Renal pelvis (tissue), 4 donors: ENCODE data around the gene MYO16. TPM values are rescaled to one million over a fixed set of nuclear protein-coding genes. Genes with fewer than 3 reads are reported as not detected.
"Not testable (repeated sequence)": the region's sequence is repeated elsewhere in the genome, so short reads cannot be mapped to it uniquely, and the experiment has no call there.

Source experiments
- DNase-seq: peaks from one replicate; pipeline ENCODE4 v3.0.0-alpha.2; 2013
- polyA plus RNA-seq, 3 donors: library from polyadenylated mRNA; unstranded; fragments of 120-200 nt; gene quantifications; one replicate each; pipeline ENCODE4 v1.2.1, GENCODE V29; 2013; ENCODE audit not compliant: insufficient read length in 3 of 3

MYO16 gene
- polyA plus RNA-seq, 3 donors, result 0.26 to 0.54 (median 0.52) TPM

- DNase-seq, result no peak
Observed at GRCh38 chr13:109055850-109056249, 426.4 kb downstream of the MYO16 start.

DNA sequence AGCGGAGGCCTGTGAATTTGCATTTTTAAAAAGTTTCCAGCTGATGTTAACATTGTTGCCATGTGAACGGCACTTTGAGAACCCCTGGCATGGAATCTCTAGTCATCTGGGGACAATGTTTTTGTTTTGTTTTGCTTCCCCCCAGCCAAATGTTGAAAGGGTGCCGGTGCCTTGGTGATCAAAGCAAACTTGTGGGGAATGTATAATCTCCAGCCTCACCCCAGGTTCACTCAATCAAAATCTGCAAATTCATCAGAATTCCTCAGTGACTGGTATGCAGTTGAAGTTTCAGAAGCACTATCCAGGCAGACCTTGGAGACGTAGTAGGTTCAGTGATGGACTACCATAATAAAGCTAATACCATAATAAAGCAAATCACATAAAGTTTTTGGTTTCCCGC, 428.7 kb downstream of the MYO16 start:
- no peak for DNase-seq

- no peak for DNase-seq
Observed at GRCh38 chr13:109072505-109072904, 443.1 kb downstream of the MYO16 start.

- no peak for DNase-seq
Observed at GRCh38 chr13:109074436-109074835, 445.0 kb downstream of the MYO16 start.

DNA sequence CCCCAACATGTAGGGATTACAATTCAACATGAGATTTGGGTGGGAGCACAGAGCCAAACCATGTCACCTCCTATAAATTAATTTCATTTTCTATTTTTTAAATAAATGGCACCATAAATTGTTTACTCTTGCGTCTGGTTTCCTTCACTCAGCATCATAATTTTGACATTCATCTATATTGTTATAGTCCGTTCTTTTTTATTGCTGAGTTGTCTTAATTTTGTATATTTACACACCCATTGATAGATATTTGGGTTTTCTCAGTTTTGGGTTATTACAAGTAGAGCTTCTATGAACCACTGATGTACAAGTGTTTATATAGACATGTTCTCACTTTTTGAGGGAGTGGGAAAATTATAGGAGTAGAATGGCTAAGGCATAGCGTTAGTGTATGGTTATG, 445.4 kb downstream of the MYO16 start:
- DNase-seq, result no peak

DNA sequence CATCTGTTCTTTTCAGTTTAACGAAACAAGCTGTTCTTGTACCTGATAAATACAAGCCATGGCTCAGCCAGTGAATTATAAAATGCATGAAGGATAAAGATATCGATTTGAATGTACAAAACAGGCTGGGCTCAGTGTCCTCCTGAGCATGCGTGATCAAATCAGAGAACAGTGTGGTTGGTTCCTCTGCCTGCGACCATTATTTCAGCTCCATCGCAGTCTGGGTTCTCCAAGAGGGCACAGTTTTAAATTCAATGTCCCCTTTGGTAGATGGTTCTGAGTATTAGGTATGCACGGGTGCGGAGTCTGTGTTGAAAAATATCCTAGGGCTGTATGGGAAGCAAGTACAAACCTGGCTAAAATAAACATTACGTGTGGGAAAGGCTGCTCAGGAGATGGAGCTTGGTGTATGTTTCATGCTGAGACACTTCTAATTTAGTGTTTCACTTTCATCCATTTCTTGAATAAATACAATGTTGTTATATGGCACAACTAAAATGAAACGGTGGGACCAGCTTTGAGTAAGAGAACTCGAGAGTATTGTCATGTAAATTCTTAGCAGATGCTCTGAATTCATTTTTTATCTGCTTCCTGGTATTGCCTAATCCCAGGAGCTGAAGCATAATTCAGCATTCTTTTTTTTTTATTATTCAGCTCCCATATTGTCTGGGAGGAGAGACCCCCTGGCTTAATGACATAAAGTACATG, 458.7 kb downstream of the MYO16 start:
- DNase-seq, result no peak

- DNase-seq, result no peak
Observed at GRCh38 chr13:109088624-109088917, 459.2 kb downstream of the MYO16 start.

DNA sequence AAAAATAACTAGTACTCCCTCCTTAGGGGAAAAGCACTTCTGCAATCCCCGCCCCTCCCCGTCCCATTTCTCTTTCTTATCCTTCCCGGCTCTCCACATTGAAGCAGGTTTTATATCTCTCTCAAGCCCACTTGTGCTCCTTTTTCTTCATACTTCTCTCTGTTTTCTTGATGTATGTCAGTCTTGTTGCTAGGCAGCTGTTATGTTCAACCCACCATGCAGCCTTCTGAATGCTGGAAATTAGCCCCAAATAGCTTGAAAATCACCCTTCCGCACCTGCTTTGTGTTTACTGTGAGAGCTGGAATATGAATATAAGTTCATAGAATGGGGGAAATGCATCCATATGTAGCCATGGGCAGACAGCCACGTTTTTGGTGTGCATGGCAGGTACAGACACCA, 461.4 kb downstream of the MYO16 start:
- no peak for DNase-seq

- no peak for DNase-seq
Observed at GRCh38 chr13:109091249-109091648, 461.8 kb downstream of the MYO16 start.

DNA sequence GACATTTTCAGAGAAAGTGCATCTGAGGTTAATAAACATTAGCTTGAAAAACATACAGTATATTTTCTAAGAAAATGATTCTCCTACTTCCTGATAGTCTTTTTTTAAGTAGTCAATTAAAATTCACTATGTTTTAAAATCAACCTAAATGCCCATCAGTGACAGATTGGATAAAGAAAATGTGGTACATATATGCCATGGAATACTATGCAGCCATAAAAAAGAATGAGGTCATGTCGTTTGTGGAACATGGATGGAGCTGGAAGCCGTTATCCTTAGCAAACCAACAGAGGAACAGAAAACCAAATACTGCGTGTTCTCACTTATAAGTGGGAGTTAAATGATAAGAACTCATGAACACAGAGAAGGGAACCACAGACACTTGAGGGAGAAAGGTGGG, 462.8 kb downstream of the MYO16 start:
- DNase-seq, result not testable (repeated sequence)

GRCh38 chr13:109093998-109094397, 464.6 kb downstream of the MYO16 start:
- DNase-seq, result no peak

DNA sequence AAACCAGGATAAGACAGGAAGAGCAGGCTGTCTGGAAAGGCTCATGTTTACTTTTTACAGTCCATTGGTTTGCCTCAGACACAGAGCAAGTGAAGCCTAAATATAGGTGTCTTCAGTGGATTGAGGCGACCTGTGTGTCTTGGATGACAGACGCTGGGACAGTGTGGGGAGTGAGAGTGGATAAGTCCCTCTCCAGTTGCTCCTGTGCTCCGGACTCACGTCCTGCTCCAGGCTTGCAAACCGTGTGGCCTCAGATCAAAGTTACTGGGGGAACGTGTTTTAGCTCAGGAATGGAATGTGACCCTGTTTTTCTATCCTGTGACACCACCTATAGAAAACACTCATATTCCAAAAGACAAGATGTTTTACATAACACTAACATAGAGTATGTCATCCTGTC, 465.7 kb downstream of the MYO16 start:
- no peak for DNase-seq

- no peak for DNase-seq
Observed at GRCh38 chr13:109096101-109096500, 466.7 kb downstream of the MYO16 start.

DNA sequence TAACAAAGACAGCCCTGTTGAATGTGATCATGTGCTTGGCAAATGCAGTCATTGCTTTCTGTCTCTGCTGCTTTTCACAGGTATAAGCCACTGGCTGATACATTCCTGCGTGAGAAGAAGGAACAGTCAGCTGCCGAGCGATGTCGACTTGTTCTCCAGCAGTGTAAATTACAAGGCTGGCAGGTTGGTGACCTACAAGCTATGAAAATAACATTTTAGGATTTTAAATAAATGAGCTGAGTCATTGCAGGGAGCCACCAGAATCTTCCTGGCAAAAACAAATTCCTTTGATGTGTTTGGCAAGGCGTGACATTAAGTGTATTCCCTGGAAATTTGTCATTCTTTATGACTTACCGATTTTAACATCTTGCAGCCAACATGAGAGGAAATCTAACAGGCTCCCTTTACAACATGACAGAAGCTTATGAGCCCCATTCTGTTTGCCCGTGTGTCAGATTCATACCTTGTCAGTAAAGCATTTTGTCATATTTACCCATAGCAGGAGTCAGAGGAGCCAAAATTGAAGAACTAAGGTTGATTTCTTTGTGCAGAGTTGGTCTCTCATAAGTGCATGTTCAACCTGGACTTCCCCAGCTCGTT, 471.4 kb downstream of the MYO16 start:
- no peak for DNase-seq

GRCh38 chr13:109101550-109102144, 472.2 kb downstream of the MYO16 start:
- DNase-seq, result no peak

DNA sequence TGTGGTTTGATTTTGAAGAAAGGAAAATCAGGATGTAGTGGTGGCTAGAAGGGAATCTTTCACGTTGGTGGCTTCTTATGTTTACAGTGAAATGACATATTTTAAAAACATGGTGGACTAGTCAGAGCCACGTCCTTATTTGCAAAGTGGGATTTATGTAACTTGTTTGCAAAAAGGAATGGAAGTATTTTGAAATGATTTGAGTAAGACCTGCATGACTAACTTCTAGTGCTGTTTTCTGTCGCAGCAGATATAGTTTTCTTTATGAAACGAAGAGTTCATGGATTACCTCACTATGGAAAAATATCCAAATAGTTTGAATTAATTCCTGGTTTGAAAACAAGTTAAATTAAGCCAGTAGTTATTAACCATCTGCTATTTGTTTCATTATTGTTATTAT, 476.5 kb downstream of the MYO16 start:
- DNase-seq, result no peak

- DNase-seq, result no peak
Observed at GRCh38 chr13:109110159-109110558, 480.7 kb downstream of the MYO16 start.

DNA sequence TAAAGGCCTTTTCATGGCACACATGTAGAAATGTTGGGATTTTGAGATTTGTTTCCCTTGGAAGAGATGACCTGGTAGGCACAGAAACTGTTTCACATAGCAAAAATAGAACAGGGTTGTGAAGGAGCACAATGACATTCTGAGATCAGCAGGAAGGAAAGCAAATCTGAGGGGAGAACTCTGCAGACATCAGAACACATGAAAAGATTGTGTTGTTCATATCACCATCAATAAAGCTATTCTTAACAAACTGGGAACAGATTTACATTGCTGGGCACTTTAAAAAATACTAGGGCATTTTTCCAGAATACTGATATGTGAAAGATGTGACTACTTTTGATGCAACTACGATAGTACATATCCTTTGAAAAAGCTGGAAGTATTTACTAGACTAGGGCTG, 481.7 kb downstream of the MYO16 start:
- DNase-seq, result no peak

GRCh38 chr13:109113427-109113826, 484.0 kb downstream of the MYO16 start:
- DNase-seq, result no peak

DNA sequence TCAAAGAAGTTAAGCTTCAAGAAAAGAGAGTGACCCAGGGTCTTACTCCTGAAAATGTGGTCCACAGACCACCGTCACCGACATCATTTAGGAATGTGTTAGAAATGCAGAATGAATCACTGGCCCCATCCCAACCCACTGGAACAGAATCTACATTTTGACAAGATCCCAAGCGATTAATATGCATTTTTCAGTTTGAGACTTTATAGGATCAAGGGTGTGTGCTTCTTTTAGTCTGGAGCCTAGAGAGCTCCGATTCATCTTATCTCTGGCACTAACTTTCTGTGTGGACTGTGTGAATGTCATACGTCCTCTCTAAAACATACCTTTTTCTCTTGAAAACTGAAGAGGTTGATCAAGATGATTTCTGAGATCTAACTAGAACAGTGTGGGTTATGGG, 484.8 kb downstream of the MYO16 start:
- no peak for DNase-seq

- no peak for DNase-seq
Observed at GRCh38 chr13:109114991-109115390, 485.6 kb downstream of the MYO16 start.

GRCh38 chr13:109118521-109118920, 489.1 kb downstream of the MYO16 start:
- no peak for DNase-seq

DNA sequence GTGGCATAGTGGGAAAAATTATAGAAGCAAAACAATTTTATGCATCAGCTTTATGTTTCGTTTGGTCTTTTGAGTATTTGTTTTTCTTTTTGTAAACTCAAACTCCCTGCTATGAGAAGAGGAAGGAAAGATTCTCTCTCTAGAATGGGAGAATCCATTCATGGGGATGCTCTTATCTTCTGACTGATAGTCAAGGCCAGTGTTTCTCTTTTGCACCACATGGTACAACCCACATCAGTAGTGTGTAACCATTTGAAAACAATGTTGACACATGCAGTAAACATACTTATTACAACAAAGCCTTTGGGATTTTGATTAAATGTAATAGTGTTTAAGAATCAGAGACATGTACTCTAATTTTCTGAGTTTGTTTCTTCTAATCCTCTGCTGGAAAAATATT, 490.5 kb downstream of the MYO16 start:
- DNase-seq, result no peak

DNA sequence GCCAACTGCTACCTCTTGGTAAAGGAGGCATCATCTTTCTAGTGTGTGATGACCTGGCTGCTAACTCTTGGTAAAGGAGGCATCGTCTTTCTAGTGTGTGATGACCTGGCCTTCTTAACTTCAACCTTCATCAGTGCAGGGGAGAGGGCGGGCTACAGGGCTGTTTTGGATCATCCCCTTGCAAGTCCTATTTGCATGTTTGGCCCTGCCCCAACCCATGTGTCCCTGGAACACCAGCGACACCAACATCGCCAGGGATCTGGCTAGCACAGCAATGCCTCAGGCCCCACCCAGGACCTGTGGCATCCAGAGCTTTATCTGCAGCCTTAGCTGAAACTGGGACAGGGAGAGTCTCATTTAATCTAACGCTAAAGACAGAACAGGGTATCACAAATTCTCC, 492.4 kb downstream of the MYO16 start:
- no peak for DNase-seq
